AG04450 (cell line): ENCODE measurements around the gene PCDHB13. TPM values are rescaled to one million over a fixed set of nuclear protein-coding genes. Genes with fewer than 3 reads are reported as not detected.
"Not testable (repeated sequence)": the region's sequence is repeated elsewhere in the genome, so short reads cannot be mapped to it uniquely, and the experiment has no call there.

Experiments used
- CTCF ChIA-PET: fragments of 300-600, 350-600 bp; formaldehyde crosslinking; extraction: SDS; loops from one replicate; lab custom pipeline; 2022; ENCODE audit warnings: antibody characterized with exemption, inconsistent platforms; lab: Charles Lee
- POLR2A ChIA-PET: fragments of 350-600 bp; formaldehyde crosslinking; extraction: SDS; loops from one replicate; lab custom pipeline; 2021; ENCODE audit warnings: antibody characterized with exemption, inconsistent platforms; lab: Yijun Ruan, JAX
- DNase-seq: peaks from one replicate; pipeline ENCODE4 v3.0.0-alpha.2; 2011; ENCODE audit warnings: low read depth, low spot score
- H3K27ac ChIP-seq: one replicate; pipeline ENCODE4 v1.5.1; 2012; ENCODE audit warnings: low read depth, low read length, control low read depth
- H3K27me3 ChIP-seq: one replicate; pipeline ENCODE4 v1.6.0; 2012; ENCODE audit warnings: low read length; ENCODE audit not compliant: control insufficient read depth, insufficient read depth
- H3K4me3 ChIP-seq: 2 replicates; pipeline ENCODE4 v1.5.1; 2011; ENCODE audit warnings: mild to moderate bottlenecking, low read depth, low read length, control low read depth
- H3K9me3 ChIP-seq: 2 replicates; pipeline ENCODE4 v1.5.1; 2012; ENCODE audit warnings: low read length; ENCODE audit not compliant: control insufficient read depth, insufficient read depth
- CTCF ChIP-seq: IDR thresholded peaks from 2 replicates; pipeline ENCODE4 v1.5.1; 2011; ENCODE audit warnings: low read depth, low read length, control low read depth, inconsistent platforms
- polyA plus RNA-seq: library from polyadenylated mRNA; depleted of rRNA; stranded (reverse); fragments of >200 nt; gene quantifications from 2 replicates; pipeline ENCODE4 v1.2.3, GENCODE V29; 2011

The PCDHB13 gene
- polyA plus RNA-seq, 1 experiment: 0.73 TPM

- H3K27me3 ChIP-seq: no peaks in the 10 kb centered on the region
- ChIA-PET CTCF (interaction anchor here (0.7 to 1.4 kb wide), 7 partner anchors 10 to 372 kb away, joined by 3 to 7 read pairs (median 3); partner anchors contain the start of genes PCDHB14 and PCDHB16), POLR2A (no interaction called here)
- H3K4me3 ChIP-seq: peak within 1 kb of the TSS; percentile 41
- no peak for DNase-seq
- 0 out of 2 replicates have a peak, but pooled peaks have one; percentile 15 for TF ChIP-seq CTCF
- H3K9me3 ChIP-seq: peaks cover 24% of the 10 kb centered on the region
- no peak within 1 kb of the TSS for H3K27ac ChIP-seq
These were observed 21.5 kb upstream of the PCDHB13 start, which contains the start of gene PCDHB10 for GRCh38 chr5:141192110-141192725. TSS of gene PCDHB10 (plus strand) at chr5:141192353. CDS start at chr5:141192553, 200 bp downstream.

GRCh38 chr5:141194332-141194731 lies 19.4 kb upstream of the PCDHB13 start:
- DNase-seq, POLR2A ChIA-PET, CTCF ChIA-PET: not testable (repeated sequence)

GRCh38 chr5:141196363-141196762 lies 17.4 kb upstream of the PCDHB13 start:
- peaks cover 20% of the 10 kb centered on the region for H3K9me3 ChIP-seq
- H3K27me3 ChIP-seq: no peaks in the 10 kb centered on the region
- no peak for DNase-seq
- ChIA-PET CTCF (interaction anchor here (1.2 kb wide), 1 partner anchor 9 kb away, joined by 3 read pairs; the partner anchor contains the start of gene PCDHB9), POLR2A (no interaction called here)
- H3K4me3 ChIP-seq: no peak overlapping the region
- no peak overlapping the region for H3K27ac ChIP-seq
- no peak for TF ChIP-seq CTCF

More at GRCh38 chr5:141194332-141194731, 19.4 kb upstream of the PCDHB13 start:
- peaks cover 16% of the 10 kb centered on the region for H3K9me3 ChIP-seq
- H3K4me3 ChIP-seq, H3K27ac ChIP-seq, H3K27me3 ChIP-seq: not testable (repeated sequence)

GRCh38 chr5:141199359-141200235 lies 14.1 kb upstream of the PCDHB13 start, which contains the start of gene PCDHB11:
TSS of gene PCDHB11 (plus strand) at chr5:141199627. CDS start at chr5:141199775, 148 bp downstream.
- CTCF ChIA-PET: interaction anchor here (0.9 to 1.0 kb wide), 2 partner anchors 28 to 121 kb away, joined by 3 read pairs; partner anchors contain the start of gene TAF7
- no peak for TF ChIP-seq CTCF
- DNase-seq: no peak
- POLR2A ChIA-PET: no interaction called here
- H3K4me3 ChIP-seq: no peak within 1 kb of the TSS
- H3K27me3 ChIP-seq: no peaks in the 10 kb centered on the region
- peaks cover 29% of the 10 kb centered on the region for H3K9me3 ChIP-seq
- H3K27ac ChIP-seq: no peak within 1 kb of the TSS

- H3K4me3 ChIP-seq, H3K27ac ChIP-seq, POLR2A ChIA-PET, CTCF ChIA-PET, H3K27me3 ChIP-seq, DNase-seq: not testable (repeated sequence)
- H3K9me3 ChIP-seq: peaks cover 28% of the 10 kb centered on the region
These were observed 12.6 kb upstream of the PCDHB13 start for GRCh38 chr5:141201126-141201525.

GRCh38 chr5:141201646-141202045 lies 12.1 kb upstream of the PCDHB13 start:
- POLR2A ChIA-PET, H3K4me3 ChIP-seq, CTCF ChIA-PET: not testable (repeated sequence)

More at GRCh38 chr5:141201646-141202045, 12.1 kb upstream of the PCDHB13 start:
- H3K9me3 ChIP-seq: peaks cover 28% of the 10 kb centered on the region
- not testable (repeated sequence) for H3K27ac ChIP-seq, H3K27me3 ChIP-seq, DNase-seq
